ENCODE measurements around the gene TMEM223.
A peak's percentile ranks its signal among the peaks of the same experiment; 100 is the strongest.

TMEM223 gene

GRCh38 chr11:62796281-62796680 is 4.5 kb upstream of the TMEM223 start:
- no peak for DNase-seq (ENCODE audit: low read depth)
- no peak overlapping the region for H3K4me3 ChIP-seq (ENCODE audit: low read depth, low read length)
- TF ChIP-seq, protein P1, sequence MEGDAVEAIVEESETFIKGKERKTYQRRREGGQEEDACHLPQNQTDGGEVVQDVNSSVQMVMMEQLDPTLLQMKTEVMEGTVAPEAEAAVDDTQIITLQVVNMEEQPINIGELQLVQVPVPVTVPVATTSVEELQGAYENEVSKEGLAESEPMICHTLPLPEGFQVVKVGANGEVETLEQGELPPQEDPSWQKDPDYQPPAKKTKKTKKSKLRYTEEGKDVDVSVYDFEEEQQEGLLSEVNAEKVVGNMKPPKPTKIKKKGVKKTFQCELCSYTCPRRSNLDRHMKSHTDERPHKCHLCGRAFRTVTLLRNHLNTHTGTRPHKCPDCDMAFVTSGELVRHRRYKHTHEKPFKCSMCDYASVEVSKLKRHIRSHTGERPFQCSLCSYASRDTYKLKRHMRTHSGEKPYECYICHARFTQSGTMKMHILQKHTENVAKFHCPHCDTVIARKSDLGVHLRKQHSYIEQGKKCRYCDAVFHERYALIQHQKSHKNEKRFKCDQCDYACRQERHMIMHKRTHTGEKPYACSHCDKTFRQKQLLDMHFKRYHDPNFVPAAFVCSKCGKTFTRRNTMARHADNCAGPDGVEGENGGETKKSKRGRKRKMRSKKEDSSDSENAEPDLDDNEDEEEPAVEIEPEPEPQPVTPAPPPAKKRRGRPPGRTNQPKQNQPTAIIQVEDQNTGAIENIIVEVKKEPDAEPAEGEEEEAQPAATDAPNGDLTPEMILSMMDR (IDR thresholded peaks at IDR 0.05; ENCODE audit: low read depth, low read length, missing control alignments), result no peak

DNA sequence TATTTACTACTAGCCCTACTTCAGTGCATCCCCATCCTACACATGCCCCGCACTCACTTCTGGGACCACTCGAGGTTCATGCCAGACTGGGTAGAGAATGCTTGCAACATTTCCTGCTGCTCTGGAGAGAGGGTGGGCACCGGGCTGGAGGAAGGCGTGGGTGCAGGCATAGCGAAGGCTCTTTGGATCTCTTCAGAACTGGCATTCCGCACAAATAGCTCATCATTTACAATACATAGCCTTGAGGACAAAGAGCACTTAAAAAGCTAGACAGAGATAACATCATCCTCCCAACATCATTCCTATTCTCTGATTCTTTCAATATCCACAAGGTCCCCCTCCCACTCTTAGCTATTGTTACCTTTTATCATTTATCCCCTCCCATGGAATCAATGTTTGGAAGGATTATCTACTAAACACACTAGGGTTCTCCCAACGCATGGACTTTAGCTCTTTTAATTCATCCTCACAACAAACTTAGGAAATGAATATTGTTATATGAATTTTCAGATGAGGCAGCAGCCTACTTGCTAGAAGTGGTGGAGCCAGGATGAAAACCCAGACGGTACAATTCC is 2.5 kb upstream of the TMEM223 start:
- H3K4me3 ChIP-seq (ENCODE audit: low read depth, low read length), result no peak overlapping the region
- DNase-seq (ENCODE audit: low read depth), result no peak
- TF ChIP-seq, protein P1 (IDR thresholded peaks at IDR 0.05; ENCODE audit: low read depth, low read length, missing control alignments), result no peak

DNA sequence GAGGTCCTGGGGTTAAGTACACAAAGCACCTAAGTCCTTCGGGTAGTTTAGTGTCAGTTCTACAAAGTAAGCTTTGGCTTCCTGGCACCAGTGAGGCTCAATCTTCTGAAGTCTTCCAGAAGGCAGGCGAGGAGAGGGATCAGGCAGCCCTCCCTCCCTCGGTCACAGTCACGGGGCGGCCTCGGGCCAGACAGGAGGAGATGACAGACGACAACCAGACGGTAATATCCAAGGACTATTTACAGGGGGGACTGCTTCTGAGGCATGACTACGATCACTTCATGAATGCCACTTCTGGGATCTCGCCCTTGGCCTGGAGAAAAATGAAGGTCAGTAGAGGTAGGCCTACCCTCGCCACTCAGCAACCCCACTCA is 383 bp upstream of the TMEM223 start:
- no peak for DNase-seq (ENCODE audit: low read depth)
- peak overlapping the region; percentile 7; the same call in 1 of the 2 replicates for H3K4me3 ChIP-seq (ENCODE audit: low read depth, low read length)
- TF ChIP-seq, protein P1 (IDR thresholded peaks at IDR 0.05; ENCODE audit: low read depth, low read length, missing control alignments), result no peak

- no peak for DNase-seq (ENCODE audit: low read depth)
- TF ChIP-seq, protein P1 (IDR thresholded peaks at IDR 0.05; ENCODE audit: low read depth, low read length, missing control alignments), result no peak
- H3K4me3 ChIP-seq (ENCODE audit: low read depth, low read length), result no peak overlapping the region
These were observed 2.2 kb downstream of the TMEM223 start for GRCh38 chr11:62789576-62789975.

DNA sequence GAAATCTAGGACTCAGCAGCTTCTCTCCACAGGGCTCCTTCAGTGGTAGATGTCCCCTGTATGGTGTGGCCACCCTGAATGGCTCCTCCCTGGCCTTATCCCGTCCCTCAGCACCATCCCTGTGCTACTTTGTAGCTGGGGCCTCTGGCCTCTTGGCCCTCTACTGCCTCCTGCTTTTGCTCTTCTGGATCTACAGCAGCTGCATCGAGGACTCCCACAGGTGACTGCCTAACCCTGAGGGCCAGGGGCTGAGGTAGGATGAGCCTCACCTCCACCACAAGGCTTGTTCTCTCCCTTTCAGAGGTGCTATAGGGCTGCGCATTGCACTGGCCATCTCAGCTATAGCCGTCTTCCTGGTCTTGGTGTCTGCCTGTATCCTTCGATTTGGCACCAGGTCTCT is 2.8 kb downstream of the TMEM223 start:
- DNase-seq (ENCODE audit: low read depth), result no peak
- no peak overlapping the region for H3K4me3 ChIP-seq (ENCODE audit: low read depth, low read length)
- TF ChIP-seq, protein P1 (IDR thresholded peaks at IDR 0.05; ENCODE audit: low read depth, low read length, missing control alignments), result no peak

GRCh38 chr11:62787005-62787759 is 4.6 kb downstream of the TMEM223 start, which contains the start of gene TMEM179B:
Gene TMEM179B, plus strand, starts transcription at chr11:62787402. Its CDS starts 30 bp downstream, at chr11:62787432.
- H3K4me3 ChIP-seq (ENCODE audit: low read depth, low read length), result peak within 1 kb of the TSS; percentile 82
- peak; percentile 95 for DNase-seq (ENCODE audit: low read depth)
- TF ChIP-seq, protein P1 (IDR thresholded peaks at IDR 0.05; ENCODE audit: low read depth, low read length, missing control alignments), result peak; percentile 67
